NCI-H2227 (cell line): ENCODE data around the gene HPS5.

Experiments
- DNase-seq: peaks from one replicate; lab custom pipeline; 2025; ENCODE audit not compliant: unreplicated experiment; lab: John Stamatoyannopoulos, UW

HPS5 gene

GRCh38 chr11:18236664-18237356 lies 85.1 kb downstream of the HPS5 start, which contains the start of gene SAA4:
TSS of gene SAA4 (minus strand) at chr11:18236802. CDS start at chr11:18235926, 876 bp downstream.
- DNase-seq, result no peak

GRCh38 chr11:18235394-18236334 lies 86.3 kb downstream of the HPS5 start:
- DNase-seq, result no peak

DNA sequence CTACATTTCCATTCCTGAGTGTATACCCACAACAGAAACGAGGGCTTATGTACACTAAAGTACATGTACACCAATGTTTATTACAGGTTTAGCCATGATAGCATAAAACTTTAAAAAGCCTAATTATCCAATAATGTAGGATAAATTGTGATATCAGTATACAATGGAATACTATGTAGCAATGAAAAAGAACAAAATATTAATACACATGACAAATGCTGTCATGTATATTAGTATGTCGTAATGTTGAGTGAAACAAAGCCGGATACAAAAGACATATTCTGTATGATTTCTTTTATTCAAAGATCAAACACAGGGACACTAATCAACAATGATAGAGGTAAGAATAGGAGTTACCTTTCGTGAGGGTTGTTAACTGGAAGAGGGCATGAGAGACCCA lies 88.0 kb downstream of the HPS5 start:
- no peak for DNase-seq

DNA sequence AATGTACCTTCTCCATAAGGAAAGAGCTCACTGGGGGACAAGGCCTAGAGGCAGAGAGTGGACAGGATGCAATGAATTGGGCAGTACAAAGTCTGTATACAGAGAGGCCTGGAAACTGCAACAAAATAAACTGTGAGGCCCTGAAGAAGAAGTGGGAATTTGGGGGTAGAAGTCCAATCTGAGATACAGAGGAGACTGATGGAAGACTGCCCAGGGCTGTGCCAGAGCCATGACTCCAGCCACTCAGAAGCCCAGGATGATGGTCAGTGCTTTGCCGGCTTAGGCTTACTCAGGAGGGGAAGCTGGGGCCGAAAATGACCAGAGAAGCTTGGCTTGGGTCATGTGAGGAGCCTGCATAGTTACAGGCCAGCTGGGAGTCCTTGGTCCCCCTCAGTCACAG lies 91.1 kb downstream of the HPS5 start:
- no peak for DNase-seq

GRCh38 chr11:18229501-18229900 lies 92.4 kb downstream of the HPS5 start:
- no peak for DNase-seq
